ENCODE data around the gene OR13G1.
"Not testable (repeated sequence)": the region's sequence is repeated elsewhere in the genome, so short reads cannot be mapped to it uniquely, and the experiment has no call there.

OR13G1 gene, protein sequence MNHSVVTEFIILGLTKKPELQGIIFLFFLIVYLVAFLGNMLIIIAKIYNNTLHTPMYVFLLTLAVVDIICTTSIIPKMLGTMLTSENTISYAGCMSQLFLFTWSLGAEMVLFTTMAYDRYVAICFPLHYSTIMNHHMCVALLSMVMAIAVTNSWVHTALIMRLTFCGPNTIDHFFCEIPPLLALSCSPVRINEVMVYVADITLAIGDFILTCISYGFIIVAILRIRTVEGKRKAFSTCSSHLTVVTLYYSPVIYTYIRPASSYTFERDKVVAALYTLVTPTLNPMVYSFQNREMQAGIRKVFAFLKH

DNA sequence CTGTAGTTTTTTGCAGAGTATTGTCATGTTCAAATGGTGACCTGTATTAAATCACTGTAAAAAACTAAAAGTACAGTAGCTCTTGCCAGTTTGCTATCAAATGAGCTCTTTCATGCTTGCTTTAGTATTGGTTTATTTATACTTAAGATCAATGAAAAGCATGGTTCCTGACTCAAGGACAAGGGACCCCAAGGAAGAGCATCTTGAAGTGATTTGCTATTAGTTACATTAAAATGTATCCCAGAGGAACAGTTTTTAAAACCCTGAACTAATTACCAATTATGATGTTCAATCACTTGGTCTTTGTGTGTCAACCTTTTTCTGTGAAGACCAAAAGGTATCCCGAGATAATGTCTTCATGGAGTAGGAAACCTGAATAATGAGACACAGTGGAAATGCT is at the start of gene OR13G1:
Gene OR13G1, minus strand, starts transcription at position 101 of the 400 bp plus-strand sequence. CDS start 6,698 bp downstream, outside the sequence.
- Histone ChIP-seq H3K27me3 (ENCODE audit: insufficient read depth, low read length) (no peaks in the 10 kb centered on the region), H3K36me3 (ENCODE audit: insufficient read depth, low read length) (no peaks in the 10 kb centered on the region), H2AFZ (ENCODE audit: low read depth, low read length) (no peak within 1 kb of the TSS), H3K4me1 (ENCODE audit: insufficient read depth, low read length) (no peaks in the 10 kb centered on the region), H3K9me3 (ENCODE audit: low read length) (no peaks in the 10 kb centered on the region), H3K4me3 (ENCODE audit: low read length) (no peak within 1 kb of the TSS)

- Histone ChIP-seq H3K36me3 (ENCODE audit: insufficient read depth, low read length) (no peaks in the 10 kb centered on the region), H3K4me1 (ENCODE audit: insufficient read depth, low read length) (no peaks in the 10 kb centered on the region), H2AFZ (ENCODE audit: low read depth, low read length) (no peak overlapping the region), H3K4me3 (ENCODE audit: low read length) (no peak overlapping the region), H3K9me3 (ENCODE audit: low read length) (no peaks in the 10 kb centered on the region), H3K27me3 (ENCODE audit: insufficient read depth, low read length) (no peaks in the 10 kb centered on the region)
Observed at GRCh38 chr1:247721222-247721621, 41.7 kb upstream of the OR13G1 start.

DNA sequence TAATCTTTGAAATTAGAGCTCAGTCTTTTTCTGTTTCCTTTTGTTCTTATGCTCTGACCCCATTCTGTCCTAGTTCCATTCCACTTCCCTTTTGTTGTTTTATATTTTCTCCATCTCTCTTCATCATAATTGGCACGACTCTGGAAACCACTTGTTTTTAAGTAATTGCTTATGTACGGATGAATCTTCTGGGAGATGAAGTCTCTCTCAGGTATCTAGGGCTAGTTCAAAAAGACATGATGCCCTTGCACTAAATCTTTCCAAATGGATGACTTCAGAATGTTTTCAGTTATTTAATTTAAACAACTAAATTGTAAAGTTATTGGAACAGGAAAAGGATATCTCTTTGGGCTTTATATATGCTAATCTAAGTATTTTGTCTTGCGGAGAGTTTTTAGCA is 37.0 kb upstream of the OR13G1 start, which contains the start of gene OR6F1:
Gene OR6F1, minus strand, starts transcription at position 101 of the 400 bp plus-strand sequence. CDS start 3,891 bp downstream, outside the sequence.
- Histone ChIP-seq H2AFZ (ENCODE audit: low read depth, low read length) (no peak within 1 kb of the TSS), H3K36me3 (ENCODE audit: insufficient read depth, low read length) (no peaks in the 10 kb centered on the region), H3K9me3 (ENCODE audit: low read length) (no peaks in the 10 kb centered on the region)

DNA sequence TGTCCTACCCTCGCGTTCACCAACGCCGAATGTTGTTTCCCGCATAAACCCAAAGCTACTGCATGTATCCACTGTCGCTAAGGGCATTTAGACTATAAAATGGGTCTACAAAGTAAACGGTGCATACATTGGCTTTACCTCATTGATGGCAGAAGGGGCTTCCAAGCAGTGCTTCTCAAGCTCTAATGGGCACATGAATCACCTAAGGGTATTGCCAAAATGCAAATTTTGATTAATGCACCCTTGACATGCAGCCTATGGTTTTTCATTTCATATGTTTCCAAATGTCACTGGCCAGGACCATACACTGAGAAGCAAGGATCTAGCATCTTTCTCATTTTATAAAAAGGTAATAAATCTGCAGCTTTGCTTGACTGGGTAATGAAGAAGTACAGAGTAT is 34.2 kb upstream of the OR13G1 start:
- no peaks in the 10 kb centered on the region for H3K36me3 ChIP-seq (ENCODE audit: insufficient read depth, low read length)
- H2AFZ ChIP-seq (ENCODE audit: low read depth, low read length) = no peak overlapping the region
- H3K27me3 ChIP-seq (ENCODE audit: insufficient read depth, low read length) = no peaks in the 10 kb centered on the region
- no peak overlapping the region for H3K4me3 ChIP-seq (ENCODE audit: low read length)
- H3K4me1 ChIP-seq (ENCODE audit: insufficient read depth, low read length) = no peaks in the 10 kb centered on the region
- no peaks in the 10 kb centered on the region for H3K9me3 ChIP-seq (ENCODE audit: low read length)

More for the DNA sequence above, 37.0 kb upstream of the OR13G1 start, which contains the start of gene OR6F1:
- no peaks in the 10 kb centered on the region for H3K4me1 ChIP-seq (ENCODE audit: insufficient read depth, low read length)
- no peak within 1 kb of the TSS for H3K4me3 ChIP-seq (ENCODE audit: low read length)
- no peaks in the 10 kb centered on the region for H3K27me3 ChIP-seq (ENCODE audit: insufficient read depth, low read length)

- not testable (repeated sequence) for H3K36me3 ChIP-seq (ENCODE audit: insufficient read depth, low read length); H3K27me3 ChIP-seq (ENCODE audit: insufficient read depth, low read length); H3K4me1 ChIP-seq (ENCODE audit: insufficient read depth, low read length); H2AFZ ChIP-seq (ENCODE audit: low read depth, low read length); H3K4me3 ChIP-seq (ENCODE audit: low read length); H3K9me3 ChIP-seq (ENCODE audit: low read length)
Observed at GRCh38 chr1:247710681-247711080, 31.1 kb upstream of the OR13G1 start.

DNA sequence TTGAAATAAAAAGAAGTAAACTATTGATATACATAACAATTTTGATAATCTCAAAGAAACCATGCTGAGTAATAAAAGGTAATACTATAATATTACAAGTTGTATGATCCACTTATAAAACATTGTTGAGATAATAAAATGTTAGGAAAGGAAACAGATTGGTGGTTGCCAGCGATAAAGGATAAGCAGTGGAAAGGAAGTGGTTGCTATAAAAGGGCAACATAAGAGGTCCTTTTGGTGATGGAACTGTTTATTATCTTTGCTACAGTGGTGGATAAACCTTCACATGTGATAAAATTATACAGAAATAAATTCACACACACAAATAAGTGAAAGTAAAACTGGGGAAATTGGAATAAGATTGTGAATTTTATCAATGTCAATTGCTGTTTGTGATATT is 21.8 kb upstream of the OR13G1 start:
- Histone ChIP-seq H3K36me3 (ENCODE audit: insufficient read depth, low read length) (no peaks in the 10 kb centered on the region), H3K27me3 (ENCODE audit: insufficient read depth, low read length) (no peaks in the 10 kb centered on the region), H3K4me1 (ENCODE audit: insufficient read depth, low read length) (no peaks in the 10 kb centered on the region), H3K4me3 (ENCODE audit: low read length) (no peak overlapping the region), H3K9me3 (ENCODE audit: low read length) (no peaks in the 10 kb centered on the region), H2AFZ (ENCODE audit: low read depth, low read length) (no peak overlapping the region)

- H2AFZ ChIP-seq (ENCODE audit: low read depth, low read length) = no peak overlapping the region
- no peak overlapping the region for H3K4me3 ChIP-seq (ENCODE audit: low read length)
- H3K4me1 ChIP-seq (ENCODE audit: insufficient read depth, low read length) = no peaks in the 10 kb centered on the region
- H3K27me3 ChIP-seq (ENCODE audit: insufficient read depth, low read length) = no peaks in the 10 kb centered on the region
- no peaks in the 10 kb centered on the region for H3K9me3 ChIP-seq (ENCODE audit: low read length)
- no peaks in the 10 kb centered on the region for H3K36me3 ChIP-seq (ENCODE audit: insufficient read depth, low read length)
Observed at GRCh38 chr1:247681288-247681897, 1.9 kb upstream of the OR13G1 start.

DNA sequence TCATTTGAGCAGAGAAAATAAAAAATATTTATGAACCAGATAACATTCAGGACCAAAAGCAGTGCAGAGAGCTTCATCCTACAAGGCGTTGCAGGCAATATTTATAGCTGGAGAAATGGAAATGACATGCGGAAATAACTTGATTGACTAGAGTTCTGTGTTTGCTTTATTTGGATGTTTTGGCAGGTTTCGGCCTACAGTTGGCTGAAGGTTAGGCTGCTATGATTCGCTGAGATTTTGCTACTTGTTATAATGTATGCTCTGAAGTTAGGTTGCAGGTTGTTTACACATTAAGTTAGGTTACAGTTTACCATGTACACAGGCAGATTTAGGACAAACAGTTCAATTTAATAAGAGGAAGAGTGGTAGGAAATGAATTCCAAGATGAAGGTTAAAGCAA is 632 bp upstream of the OR13G1 start:
- Histone ChIP-seq H3K36me3 (ENCODE audit: insufficient read depth, low read length) (no peaks in the 10 kb centered on the region), H3K27me3 (ENCODE audit: insufficient read depth, low read length) (no peaks in the 10 kb centered on the region), H3K4me3 (ENCODE audit: low read length) (no peak overlapping the region), H3K4me1 (ENCODE audit: insufficient read depth, low read length) (no peaks in the 10 kb centered on the region), H3K9me3 (ENCODE audit: low read length) (no peaks in the 10 kb centered on the region), H2AFZ (ENCODE audit: low read depth, low read length) (no peak overlapping the region)

- Histone ChIP-seq H3K27me3 (ENCODE audit: insufficient read depth, low read length) (no peaks in the 10 kb centered on the region), H3K9me3 (ENCODE audit: low read length) (no peaks in the 10 kb centered on the region), H3K4me3 (ENCODE audit: low read length) (no peak overlapping the region), H3K4me1 (ENCODE audit: insufficient read depth, low read length) (no peaks in the 10 kb centered on the region), H2AFZ (ENCODE audit: low read depth, low read length) (no peak overlapping the region), H3K36me3 (ENCODE audit: insufficient read depth, low read length) (no peaks in the 10 kb centered on the region)
Observed at GRCh38 chr1:247669225-247669624, 10.3 kb downstream of the OR13G1 start.

DNA sequence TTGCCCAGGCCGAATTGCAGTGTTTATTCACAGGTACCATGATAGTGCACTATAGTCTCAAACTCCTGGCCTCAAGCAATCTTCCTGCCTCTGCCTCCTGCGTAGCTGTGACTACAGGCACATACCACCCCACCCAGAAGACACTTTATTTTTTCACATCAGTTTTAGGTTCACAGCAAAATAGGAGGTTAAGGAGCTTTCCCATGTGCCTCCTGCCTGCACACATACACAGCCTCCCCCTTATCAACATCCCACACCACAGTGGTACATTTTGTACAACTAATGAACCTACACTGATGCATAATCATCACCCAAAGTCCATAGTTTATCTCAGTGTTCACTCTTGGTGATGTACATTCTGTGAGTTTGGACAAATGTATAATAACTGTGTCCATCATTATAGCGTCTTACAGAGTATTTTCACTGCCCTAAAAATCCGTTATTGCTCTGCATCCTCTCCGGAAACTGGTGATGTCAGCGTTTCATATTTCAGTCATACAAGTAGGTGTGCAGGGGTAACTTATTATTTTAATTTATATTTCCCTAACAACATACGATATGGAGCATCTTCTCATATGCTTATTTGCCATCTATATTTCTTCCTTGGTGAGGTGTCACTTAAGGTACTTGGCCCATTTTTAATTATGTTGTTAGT is 23.2 kb downstream of the OR13G1 start:
- Histone ChIP-seq H2AFZ (ENCODE audit: low read depth, low read length) (no peak overlapping the region), H3K4me3 (ENCODE audit: low read length) (no peak overlapping the region), H3K36me3 (ENCODE audit: insufficient read depth, low read length) (no peaks in the 10 kb centered on the region), H3K27me3 (ENCODE audit: insufficient read depth, low read length) (no peaks in the 10 kb centered on the region), H3K4me1 (ENCODE audit: insufficient read depth, low read length) (no peaks in the 10 kb centered on the region), H3K9me3 (ENCODE audit: low read length) (no peaks in the 10 kb centered on the region)

- no peaks in the 10 kb centered on the region for H3K9me3 ChIP-seq (ENCODE audit: low read length)
- no peak overlapping the region for H2AFZ ChIP-seq (ENCODE audit: low read depth, low read length)
- H3K36me3 ChIP-seq (ENCODE audit: insufficient read depth, low read length) = no peaks in the 10 kb centered on the region
- H3K4me3 ChIP-seq (ENCODE audit: low read length) = no peak overlapping the region
- no peaks in the 10 kb centered on the region for H3K27me3 ChIP-seq (ENCODE audit: insufficient read depth, low read length)
- no peaks in the 10 kb centered on the region for H3K4me1 ChIP-seq (ENCODE audit: insufficient read depth, low read length)
Observed at GRCh38 chr1:247653040-247653439, 26.5 kb downstream of the OR13G1 start.

DNA sequence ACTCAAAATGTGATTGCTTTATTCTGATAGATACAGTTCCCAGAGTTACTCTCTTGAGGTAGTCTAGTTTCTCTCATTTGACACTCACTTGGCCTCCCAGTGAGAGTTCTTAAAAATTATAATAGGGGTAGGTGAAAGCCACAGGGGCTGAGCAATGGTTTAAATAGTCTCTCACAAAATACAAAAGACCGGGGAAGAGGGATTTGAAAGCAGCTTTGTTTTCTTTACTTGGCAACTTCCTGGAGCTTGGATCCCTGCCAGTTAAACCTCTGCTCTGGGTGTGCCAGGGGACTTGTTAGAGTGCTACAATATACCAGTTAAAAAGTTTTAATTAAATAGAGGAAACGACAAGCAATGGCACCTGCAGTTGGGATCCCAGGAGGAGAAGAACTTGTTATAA is 31.7 kb downstream of the OR13G1 start:
- peaks cover 3% of the 10 kb centered on the region for H3K4me1 ChIP-seq (ENCODE audit: insufficient read depth, low read length)
- H3K27me3 ChIP-seq (ENCODE audit: insufficient read depth, low read length) = no peaks in the 10 kb centered on the region
- H3K4me3 ChIP-seq (ENCODE audit: low read length) = no peak overlapping the region
- H3K9me3 ChIP-seq (ENCODE audit: low read length) = no peaks in the 10 kb centered on the region
- no peaks in the 10 kb centered on the region for H3K36me3 ChIP-seq (ENCODE audit: insufficient read depth, low read length)
- H2AFZ ChIP-seq (ENCODE audit: low read depth, low read length) = no peak overlapping the region

DNA sequence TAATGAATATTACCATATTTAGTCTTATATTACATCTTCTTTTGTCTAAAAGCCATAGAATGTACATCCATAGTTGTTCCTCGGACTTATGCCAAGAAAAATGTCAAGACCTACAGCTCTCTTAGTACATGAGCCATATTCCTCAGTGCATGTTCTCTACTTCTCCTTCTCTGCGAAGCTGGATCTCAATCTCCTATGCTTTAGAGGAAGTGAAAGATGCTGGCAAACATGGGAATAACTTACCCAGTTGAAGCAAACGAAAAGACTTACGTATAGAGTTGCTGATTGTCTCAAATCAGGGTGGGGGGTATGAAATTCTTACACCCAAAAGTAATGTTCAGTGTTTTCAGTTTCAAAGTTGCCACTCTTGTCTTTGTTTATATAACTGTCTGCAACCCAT is 32.7 kb downstream of the OR13G1 start:
- Histone ChIP-seq H3K36me3 (ENCODE audit: insufficient read depth, low read length) (no peaks in the 10 kb centered on the region), H3K9me3 (ENCODE audit: low read length) (no peaks in the 10 kb centered on the region), H3K4me3 (ENCODE audit: low read length) (no peak overlapping the region), H3K4me1 (ENCODE audit: insufficient read depth, low read length) (peaks cover 3% of the 10 kb centered on the region), H3K27me3 (ENCODE audit: insufficient read depth, low read length) (no peaks in the 10 kb centered on the region), H2AFZ (ENCODE audit: low read depth, low read length) (no peak overlapping the region)

Data from neuron (in vitro differentiated cells).